ENCODE measurements around the gene CORIN.

DNA sequence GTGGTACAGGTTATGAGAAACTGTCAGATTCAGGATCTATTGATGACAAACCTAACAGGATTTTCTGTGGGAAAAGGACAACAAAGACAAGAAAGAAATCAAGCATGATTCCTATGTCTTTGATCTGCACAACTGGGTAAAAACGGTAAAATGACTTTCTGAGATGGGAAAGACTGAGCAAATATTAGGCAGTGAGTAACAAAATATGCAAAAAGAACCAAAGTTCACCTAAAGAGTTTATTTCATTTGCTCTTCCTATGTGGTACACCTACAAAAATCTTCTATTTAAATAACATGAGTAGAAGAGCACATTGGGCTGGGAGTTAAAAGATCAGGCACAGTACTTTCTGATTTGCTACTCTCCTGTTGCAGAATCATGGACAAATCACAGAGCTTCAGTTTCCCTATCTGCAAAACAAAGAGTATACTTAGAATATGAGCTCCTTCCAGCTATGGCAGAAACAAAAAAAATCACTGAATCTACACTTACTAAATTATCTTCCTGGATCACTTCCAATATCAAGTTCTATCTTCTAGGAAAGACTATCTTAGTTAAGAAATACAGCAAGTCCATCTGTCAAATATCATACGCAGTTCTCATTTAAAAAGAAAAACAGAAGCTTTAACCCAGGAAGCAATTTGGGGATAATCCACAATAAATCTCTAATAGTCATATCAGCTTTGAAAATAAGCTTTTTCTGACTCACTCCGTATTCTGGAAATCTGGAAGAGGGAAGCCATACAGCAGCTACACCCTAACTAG is 39.1 kb upstream of the CORIN start:
- TF ChIP-seq, protein P1, sequence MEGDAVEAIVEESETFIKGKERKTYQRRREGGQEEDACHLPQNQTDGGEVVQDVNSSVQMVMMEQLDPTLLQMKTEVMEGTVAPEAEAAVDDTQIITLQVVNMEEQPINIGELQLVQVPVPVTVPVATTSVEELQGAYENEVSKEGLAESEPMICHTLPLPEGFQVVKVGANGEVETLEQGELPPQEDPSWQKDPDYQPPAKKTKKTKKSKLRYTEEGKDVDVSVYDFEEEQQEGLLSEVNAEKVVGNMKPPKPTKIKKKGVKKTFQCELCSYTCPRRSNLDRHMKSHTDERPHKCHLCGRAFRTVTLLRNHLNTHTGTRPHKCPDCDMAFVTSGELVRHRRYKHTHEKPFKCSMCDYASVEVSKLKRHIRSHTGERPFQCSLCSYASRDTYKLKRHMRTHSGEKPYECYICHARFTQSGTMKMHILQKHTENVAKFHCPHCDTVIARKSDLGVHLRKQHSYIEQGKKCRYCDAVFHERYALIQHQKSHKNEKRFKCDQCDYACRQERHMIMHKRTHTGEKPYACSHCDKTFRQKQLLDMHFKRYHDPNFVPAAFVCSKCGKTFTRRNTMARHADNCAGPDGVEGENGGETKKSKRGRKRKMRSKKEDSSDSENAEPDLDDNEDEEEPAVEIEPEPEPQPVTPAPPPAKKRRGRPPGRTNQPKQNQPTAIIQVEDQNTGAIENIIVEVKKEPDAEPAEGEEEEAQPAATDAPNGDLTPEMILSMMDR (IDR thresholded peaks at IDR 0.05), result no peak
- TF ChIP-seq POLR2A (IDR thresholded peaks at IDR 0.05), result no peak
- TF ChIP-seq POLR2AphosphoS5 (IDR thresholded peaks at IDR 0.05), result no peak
- TF ChIP-seq EP300 (IDR thresholded peaks at IDR 0.05), result no peak
